Measurements from ENCODE around the gene HOXA2.

HOXA2 gene

GRCh38 chr7:27071622-27072390, 30.7 kb downstream of the HOXA2 start:
- no peak for DNase-seq

GRCh38 chr7:27068259-27068658, 34.2 kb downstream of the HOXA2 start:
- DNase-seq: no peak

- no peak for DNase-seq
These were observed 36.3 kb downstream of the HOXA2 start for GRCh38 chr7:27066148-27066547.

- no peak for DNase-seq
These were observed 36.8 kb downstream of the HOXA2 start for GRCh38 chr7:27065709-27066108.

- no peak for DNase-seq
These were observed 37.8 kb downstream of the HOXA2 start for GRCh38 chr7:27064661-27065060.

- no peak for DNase-seq
These were observed 38.3 kb downstream of the HOXA2 start for GRCh38 chr7:27064159-27064558.

GRCh38 chr7:27062946-27063345, 39.5 kb downstream of the HOXA2 start:
- no peak for DNase-seq

GRCh38 chr7:27053153-27053552, 49.3 kb downstream of the HOXA2 start:
- no peak for DNase-seq

GRCh38 chr7:27051451-27051850, 51.0 kb downstream of the HOXA2 start:
- no peak for DNase-seq
